HL-60/S4 treated with phorbol 12-myristate 13-acetate at 8.2 ng/mL for 4 days and 3 days (cell line): Measurements from ENCODE around the gene MMS19.
"Not testable (repeated sequence)": the region's sequence is repeated elsewhere in the genome, so short reads cannot be mapped to it uniquely, and the experiment has no call there.

Experiments
- in situ Hi-C: fragments of 300-500 bp; cut with MboI; formaldehyde crosslinking; loops from 2 replicates; pipeline ENCODE4 v1.15.0; 2022; ENCODE audit warnings: low sequenced_read_pairs

The MMS19 gene

GRCh38 chr10:97468781-97469180 lies 29.4 kb downstream of the MMS19 start:
- in situ Hi-C loops: not testable (repeated sequence)

DNA sequence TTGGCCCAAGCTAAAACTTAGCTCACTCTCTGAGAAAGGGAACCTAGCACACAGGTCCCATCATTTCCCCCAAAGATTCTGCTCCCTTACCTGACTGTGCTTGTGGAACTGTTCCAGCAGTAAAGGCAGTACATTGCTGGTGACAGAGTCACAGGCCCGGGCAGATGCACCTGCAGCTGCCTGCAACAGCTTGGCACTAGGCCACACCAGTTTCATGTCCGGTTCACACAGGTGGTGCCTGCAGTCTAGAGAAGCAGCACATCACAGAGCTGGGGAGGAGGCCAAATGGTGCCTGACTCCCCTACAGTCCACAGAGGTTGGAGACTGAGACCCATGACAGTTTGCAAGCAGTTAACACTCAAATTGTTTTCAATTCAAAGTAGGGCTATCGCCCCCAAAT lies 30.1 kb downstream of the MMS19 start:
- in situ Hi-C loops: no loop called here

- in situ Hi-C loops: no loop called here
These were observed 31.5 kb downstream of the MMS19 start for GRCh38 chr10:97466755-97467154.

GRCh38 chr10:97465982-97466381 lies 32.2 kb downstream of the MMS19 start:
- in situ Hi-C loops: no loop called here

DNA sequence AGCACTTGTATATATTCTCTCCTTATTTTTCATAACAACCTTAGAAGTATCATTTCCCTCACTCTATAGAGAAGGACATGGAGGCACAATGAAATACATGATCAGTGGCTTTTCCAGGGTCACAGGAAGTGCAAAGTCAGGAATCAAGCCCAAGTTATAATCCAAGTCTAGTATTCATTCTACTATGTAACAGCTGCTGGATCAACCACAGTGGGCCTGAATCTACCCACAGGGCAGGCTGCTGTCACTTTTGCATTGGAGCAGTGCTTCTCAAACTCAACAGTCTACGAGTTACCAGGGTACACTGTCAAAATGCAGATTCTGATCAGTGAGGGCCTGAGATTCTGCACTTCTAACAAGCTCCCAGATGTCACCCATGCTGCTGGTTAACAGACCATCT lies 34.0 kb downstream of the MMS19 start:
- in situ Hi-C loops: no loop called here

DNA sequence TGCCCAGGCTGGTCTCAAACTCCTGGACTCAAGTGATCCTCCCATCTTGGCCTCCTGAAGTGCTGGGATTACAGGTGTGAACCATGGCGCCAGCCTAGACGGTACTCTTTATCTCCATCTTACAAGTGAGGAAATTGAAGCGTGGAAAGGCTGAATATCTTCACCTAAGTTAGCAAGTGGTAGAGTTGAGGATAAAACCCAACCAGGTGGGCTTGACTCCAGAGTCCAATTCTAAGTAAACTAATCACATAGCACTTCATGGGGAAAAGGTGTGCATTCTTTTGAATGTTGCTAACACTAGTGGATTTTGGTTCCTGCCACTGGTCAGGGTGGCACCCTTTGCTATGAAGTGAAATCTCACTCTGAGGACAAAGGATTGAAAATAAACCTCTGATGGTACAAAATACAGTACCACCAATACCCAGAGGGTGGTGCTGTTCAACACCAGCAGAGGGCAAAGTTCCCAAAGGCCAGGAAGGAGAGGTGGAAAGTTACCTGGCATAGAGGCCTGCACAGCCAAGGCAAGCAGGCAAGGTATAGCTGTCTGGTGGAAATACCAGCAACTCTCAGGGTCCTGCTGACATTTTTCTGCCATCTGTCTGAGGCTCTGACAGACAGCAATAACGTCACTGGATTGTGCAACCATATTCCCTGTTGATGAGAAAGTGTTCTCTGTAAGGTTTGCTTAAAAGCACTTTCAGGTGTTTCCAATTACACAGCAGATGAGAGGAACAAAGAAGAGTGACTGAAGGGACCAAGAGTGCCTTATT lies 34.7 kb downstream of the MMS19 start:
- in situ Hi-C loops: no loop called here

DNA sequence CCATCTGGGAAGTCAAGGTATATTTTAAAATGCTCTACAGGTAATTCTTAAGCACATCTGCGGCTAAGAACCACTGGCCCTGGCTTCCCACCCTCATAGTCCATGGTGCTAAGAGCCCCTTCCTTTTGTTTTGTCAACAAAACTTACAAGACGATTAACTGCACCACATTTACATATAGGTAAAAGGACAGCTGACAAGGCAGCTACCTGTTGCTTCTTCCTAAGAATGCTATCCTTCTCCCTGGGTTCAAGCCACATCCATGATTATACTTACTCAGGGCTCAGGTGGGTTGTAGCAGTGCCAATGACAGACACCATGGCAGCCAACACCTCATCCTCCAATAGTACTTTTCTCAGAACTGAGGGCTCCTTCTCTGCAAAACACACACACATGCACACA lies 35.9 kb downstream of the MMS19 start:
- in situ Hi-C loops: no loop called here

- in situ Hi-C loops: no loop called here
These were observed 38.3 kb downstream of the MMS19 start for GRCh38 chr10:97459933-97460332.

GRCh38 chr10:97459111-97459510 lies 39.1 kb downstream of the MMS19 start:
- in situ Hi-C loops: no loop called here

- in situ Hi-C loops: no loop called here
These were observed 41.5 kb downstream of the MMS19 start for GRCh38 chr10:97456686-97457065.

GRCh38 chr10:97456034-97456685 lies 42.1 kb downstream of the MMS19 start:
- in situ Hi-C loops: no loop called here

- in situ Hi-C loops: no loop called here
These were observed 43.7 kb downstream of the MMS19 start for GRCh38 chr10:97454330-97455036.

DNA sequence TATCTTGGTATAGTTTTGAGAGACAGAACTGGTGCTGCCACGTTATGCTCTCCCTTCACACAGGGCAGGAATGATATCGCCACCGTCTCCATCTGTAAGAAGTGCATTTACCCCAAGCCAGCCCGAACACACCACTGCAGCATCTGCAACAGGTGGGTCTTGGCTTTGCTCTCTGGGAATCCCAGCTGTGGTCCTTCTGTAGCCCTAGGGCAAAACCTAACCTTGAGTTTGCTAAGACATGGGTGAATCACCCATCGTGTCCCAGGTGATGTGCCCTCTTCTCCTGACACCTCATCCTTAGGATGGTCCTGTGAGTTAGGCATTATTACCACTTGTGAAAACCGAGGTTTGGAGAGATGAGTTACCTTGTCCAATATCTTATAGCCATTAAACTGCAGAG lies 45.9 kb downstream of the MMS19 start:
- in situ Hi-C loops: no loop called here

DNA sequence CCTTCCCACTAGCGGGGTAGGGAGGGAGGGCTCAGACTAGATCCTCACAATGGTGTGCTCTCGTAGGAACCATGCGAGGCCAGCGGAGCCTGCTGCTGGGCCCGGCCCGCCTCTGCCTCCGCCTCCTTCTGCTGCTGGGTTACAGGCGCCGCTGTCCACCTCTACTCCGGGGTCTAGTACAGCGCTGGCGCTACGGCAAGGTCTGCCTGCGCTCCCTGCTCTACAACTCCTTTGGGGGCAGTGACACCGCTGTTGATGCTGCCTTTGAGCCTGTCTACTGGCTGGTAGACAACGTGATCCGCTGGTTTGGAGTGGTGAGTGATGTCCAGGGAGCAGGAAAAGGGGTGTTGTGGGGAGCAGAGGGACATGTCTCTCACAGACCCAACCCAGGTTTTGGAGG lies 46.6 kb downstream of the MMS19 start:
- in situ Hi-C loops: no loop called here

DNA sequence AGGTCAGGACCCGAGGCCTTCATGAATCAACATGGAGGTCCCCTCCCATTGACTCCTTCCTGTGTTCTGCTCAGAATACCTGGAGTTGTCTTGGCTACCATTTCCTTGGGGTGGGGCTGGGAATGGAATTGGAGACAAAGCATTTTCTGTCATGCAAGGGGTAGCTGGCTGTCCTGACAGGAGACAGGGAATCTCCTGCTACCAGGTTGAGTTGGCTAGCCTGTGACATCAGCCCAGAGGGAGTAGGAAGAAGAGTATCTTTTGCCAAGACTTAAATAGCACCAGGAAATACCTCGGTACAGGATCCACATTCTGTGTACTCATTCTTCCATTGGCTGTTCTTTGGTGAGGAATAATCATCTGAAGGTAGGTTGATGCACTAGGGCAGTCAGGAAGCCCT lies 47.4 kb downstream of the MMS19 start:
- in situ Hi-C loops: no loop called here

GRCh38 chr10:97445722-97446639 lies 52.2 kb downstream of the MMS19 start, which contains the start of the genes EXOSC1 and ZDHHC16:
Gene EXOSC1 (minus strand): TSS chr10:97446006. CDS start chr10:97445985, 21 bp downstream.
Gene ZDHHC16 (plus strand): TSS chr10:97446175. CDS start chr10:97451676, 5,501 bp downstream.
- in situ Hi-C loops: no loop called here

- in situ Hi-C loops: no loop called here
These were observed 52.9 kb downstream of the MMS19 start for GRCh38 chr10:97445357-97445721.

GRCh38 chr10:97444212-97444611 lies 54.0 kb downstream of the MMS19 start:
- in situ Hi-C loops: no loop called here

- in situ Hi-C loops: no loop called here
These were observed 55.9 kb downstream of the MMS19 start for GRCh38 chr10:97442277-97442676.

DNA sequence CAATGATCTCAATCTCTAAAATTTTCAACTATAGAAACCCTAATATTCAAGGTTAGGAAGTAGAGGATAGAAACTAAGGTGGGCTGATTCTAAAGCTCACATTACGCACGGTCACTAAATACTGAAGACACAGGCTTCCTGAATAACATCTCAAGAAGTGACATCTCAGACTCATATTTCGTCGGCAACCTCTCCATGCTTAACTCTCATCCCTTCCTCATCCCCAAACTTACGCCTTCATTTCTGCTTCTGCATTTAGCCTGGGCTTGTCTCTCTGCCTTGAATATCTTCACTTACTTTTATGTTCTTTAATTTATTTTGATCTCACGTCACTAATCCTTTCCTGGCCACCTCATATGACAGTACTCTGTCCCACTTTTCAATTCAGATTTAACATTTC lies 63.0 kb downstream of the MMS19 start:
- in situ Hi-C loops: no loop called here

GRCh38 chr10:97434557-97434956 lies 63.7 kb downstream of the MMS19 start:
- in situ Hi-C loops: no loop called here
